K562 (cell line): ENCODE measurements around the gene CDKN2B-AS1.

ENCODE experiments used
- OTX1 ChIP-seq: fragments of 450-650 bp; formaldehyde crosslinking; IDR thresholded peaks from 2 replicates; pipeline ENCODE4 v1.4.0; 2022; ENCODE audit warnings: mild to moderate bottlenecking
- ZNF174 ChIP-seq: fragments of 250-450 bp; sonication (Bioruptor Pico); IDR thresholded peaks from 2 replicates; pipeline ENCODE4 v1.4.0; 2020; ENCODE audit warnings: mild to moderate bottlenecking

DNA sequence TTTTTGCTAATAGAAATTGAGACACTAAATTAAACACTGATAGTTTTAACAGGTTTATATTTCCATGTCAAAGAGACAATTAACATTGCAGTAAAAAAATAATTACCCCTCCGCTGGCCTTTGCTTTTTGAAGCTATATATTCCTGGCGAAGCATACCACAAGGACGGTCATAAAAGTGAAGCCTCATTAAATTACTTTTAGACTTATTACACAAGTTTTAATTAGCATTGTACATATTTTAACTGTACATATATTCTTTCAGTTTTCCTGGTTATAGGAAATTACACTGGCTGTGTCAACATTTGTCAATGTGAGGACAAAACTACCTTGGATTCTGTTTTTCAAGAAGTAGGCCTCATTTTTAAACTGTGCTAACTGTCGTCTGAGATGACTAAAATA lies 1.6 kb upstream of the CDKN2B-AS1 start:
- TF ChIP-seq OTX1 (no peak), ZNF174 (CRISPR knock-in tag) (no peak)
